Activated naive CD4-positive, alpha-beta T cell treated with anti-CD3 and anti-CD28 coated beads, Interleukin-2, amount 50 U/mL, for 24 hours (primary cell): Measurements from ENCODE around the gene CDH13.

ENCODE experiments used
- H3K27ac Mint-ChIP-seq: one replicate; pipeline ENCODE4 v1.8.0; 2021; ENCODE audit warnings: mild to moderate bottlenecking, mixed read lengths
- H3K27me3 Mint-ChIP-seq: one replicate; pipeline ENCODE4 v1.8.0; 2021; ENCODE audit warnings: mixed read lengths
- H3K36me3 Mint-ChIP-seq: one replicate; pipeline ENCODE4 v1.8.0; 2021; ENCODE audit warnings: mixed read lengths
- H3K4me1 Mint-ChIP-seq: one replicate; pipeline ENCODE4 v1.8.0; 2021; ENCODE audit warnings: mixed read lengths
- H3K4me3 Mint-ChIP-seq: one replicate; pipeline ENCODE4 v1.8.0; 2021; ENCODE audit warnings: mild to moderate bottlenecking, mixed read lengths
- H3K9me3 Mint-ChIP-seq: one replicate; pipeline ENCODE4 v1.8.0; 2021; ENCODE audit warnings: mixed read lengths

The CDH13 gene

GRCh38 chr16:82655720-82656490 lies 29.1 kb downstream of the CDH13 start:
- Mint-ChIP-seq H3K27me3 (no peaks in the 10 kb centered on the region), H3K4me1 (peaks cover 79% of the 10 kb centered on the region), H3K9me3 (no peaks in the 10 kb centered on the region), H3K27ac (peak overlapping the region; percentile 61), H3K36me3 (no peaks in the 10 kb centered on the region), H3K4me3 (peak overlapping the region; percentile 5)

- Mint-ChIP-seq H3K4me1 (peaks cover 66% of the 10 kb centered on the region), H3K27ac (no peak overlapping the region), H3K27me3 (no peaks in the 10 kb centered on the region), H3K9me3 (no peaks in the 10 kb centered on the region), H3K36me3 (no peaks in the 10 kb centered on the region), H3K4me3 (no peak overlapping the region)
Observed at GRCh38 chr16:82657239-82657638, 30.5 kb downstream of the CDH13 start.

GRCh38 chr16:82657786-82658185 lies 31.0 kb downstream of the CDH13 start:
- Mint-ChIP-seq H3K4me1 (peaks cover 61% of the 10 kb centered on the region), H3K4me3 (no peak overlapping the region), H3K36me3 (no peaks in the 10 kb centered on the region), H3K9me3 (no peaks in the 10 kb centered on the region), H3K27me3 (no peaks in the 10 kb centered on the region), H3K27ac (no peak overlapping the region)

- H3K27me3 Mint-ChIP-seq: no peaks in the 10 kb centered on the region
- no peak overlapping the region for H3K4me3 Mint-ChIP-seq
- no peaks in the 10 kb centered on the region for H3K9me3 Mint-ChIP-seq
- H3K27ac Mint-ChIP-seq: no peak overlapping the region
- H3K36me3 Mint-ChIP-seq: no peaks in the 10 kb centered on the region
- H3K4me1 Mint-ChIP-seq: peaks cover 51% of the 10 kb centered on the region
Observed at GRCh38 chr16:82658796-82659195, 32.0 kb downstream of the CDH13 start.

- Mint-ChIP-seq H3K9me3 (no peaks in the 10 kb centered on the region), H3K4me1 (peaks cover 40% of the 10 kb centered on the region), H3K36me3 (no peaks in the 10 kb centered on the region), H3K27me3 (no peaks in the 10 kb centered on the region), H3K27ac (no peak overlapping the region), H3K4me3 (no peak overlapping the region)
Observed at GRCh38 chr16:82660075-82660645, 33.4 kb downstream of the CDH13 start.

GRCh38 chr16:82660966-82661365 lies 34.2 kb downstream of the CDH13 start:
- no peak overlapping the region for H3K27ac Mint-ChIP-seq
- no peak overlapping the region for H3K4me3 Mint-ChIP-seq
- no peaks in the 10 kb centered on the region for H3K36me3 Mint-ChIP-seq
- H3K4me1 Mint-ChIP-seq: peaks cover 32% of the 10 kb centered on the region
- H3K27me3 Mint-ChIP-seq: no peaks in the 10 kb centered on the region
- H3K9me3 Mint-ChIP-seq: no peaks in the 10 kb centered on the region

GRCh38 chr16:82664181-82664580 lies 37.4 kb downstream of the CDH13 start:
- no peaks in the 10 kb centered on the region for H3K9me3 Mint-ChIP-seq
- H3K27me3 Mint-ChIP-seq: no peaks in the 10 kb centered on the region
- H3K27ac Mint-ChIP-seq: no peak overlapping the region
- H3K4me1 Mint-ChIP-seq: peaks cover 7% of the 10 kb centered on the region
- no peaks in the 10 kb centered on the region for H3K36me3 Mint-ChIP-seq
- H3K4me3 Mint-ChIP-seq: no peak overlapping the region

- no peak overlapping the region for H3K4me3 Mint-ChIP-seq
- no peaks in the 10 kb centered on the region for H3K27me3 Mint-ChIP-seq
- H3K36me3 Mint-ChIP-seq: no peaks in the 10 kb centered on the region
- H3K4me1 Mint-ChIP-seq: peaks cover 5% of the 10 kb centered on the region
- H3K9me3 Mint-ChIP-seq: no peaks in the 10 kb centered on the region
- no peak overlapping the region for H3K27ac Mint-ChIP-seq
Observed at GRCh38 chr16:82665025-82665424, 38.3 kb downstream of the CDH13 start.

GRCh38 chr16:82667437-82667836 lies 40.7 kb downstream of the CDH13 start:
- Mint-ChIP-seq H3K4me1 (no peaks in the 10 kb centered on the region), H3K27me3 (no peaks in the 10 kb centered on the region), H3K4me3 (no peak overlapping the region), H3K36me3 (no peaks in the 10 kb centered on the region), H3K27ac (no peak overlapping the region), H3K9me3 (no peaks in the 10 kb centered on the region)

- Mint-ChIP-seq H3K4me3 (no peak overlapping the region), H3K4me1 (no peaks in the 10 kb centered on the region), H3K27me3 (no peaks in the 10 kb centered on the region), H3K36me3 (no peaks in the 10 kb centered on the region), H3K27ac (no peak overlapping the region), H3K9me3 (no peaks in the 10 kb centered on the region)
Observed at GRCh38 chr16:82668094-82668493, 41.3 kb downstream of the CDH13 start.

- H3K4me1 Mint-ChIP-seq: no peaks in the 10 kb centered on the region
- no peak overlapping the region for H3K27ac Mint-ChIP-seq
- H3K9me3 Mint-ChIP-seq: no peaks in the 10 kb centered on the region
- H3K27me3 Mint-ChIP-seq: no peaks in the 10 kb centered on the region
- H3K36me3 Mint-ChIP-seq: no peaks in the 10 kb centered on the region
- no peak overlapping the region for H3K4me3 Mint-ChIP-seq
Observed at GRCh38 chr16:82671741-82672140, 45.0 kb downstream of the CDH13 start.

- Mint-ChIP-seq H3K27ac (no peak overlapping the region), H3K36me3 (no peaks in the 10 kb centered on the region), H3K9me3 (no peaks in the 10 kb centered on the region), H3K4me1 (no peaks in the 10 kb centered on the region), H3K4me3 (no peak overlapping the region), H3K27me3 (no peaks in the 10 kb centered on the region)
Observed at GRCh38 chr16:82672676-82673075, 45.9 kb downstream of the CDH13 start.

GRCh38 chr16:82675300-82675699 lies 48.5 kb downstream of the CDH13 start:
- H3K4me1 Mint-ChIP-seq: no peaks in the 10 kb centered on the region
- no peak overlapping the region for H3K4me3 Mint-ChIP-seq
- no peak overlapping the region for H3K27ac Mint-ChIP-seq
- H3K9me3 Mint-ChIP-seq: no peaks in the 10 kb centered on the region
- H3K27me3 Mint-ChIP-seq: no peaks in the 10 kb centered on the region
- H3K36me3 Mint-ChIP-seq: no peaks in the 10 kb centered on the region

GRCh38 chr16:82681592-82681991 lies 54.8 kb downstream of the CDH13 start:
- Mint-ChIP-seq H3K9me3 (no peaks in the 10 kb centered on the region), H3K4me3 (no peak overlapping the region), H3K27ac (no peak overlapping the region), H3K27me3 (no peaks in the 10 kb centered on the region), H3K4me1 (no peaks in the 10 kb centered on the region), H3K36me3 (no peaks in the 10 kb centered on the region)

- Mint-ChIP-seq H3K36me3 (no peaks in the 10 kb centered on the region), H3K27me3 (no peaks in the 10 kb centered on the region), H3K4me3 (no peak overlapping the region), H3K4me1 (no peaks in the 10 kb centered on the region), H3K27ac (no peak overlapping the region), H3K9me3 (no peaks in the 10 kb centered on the region)
Observed at GRCh38 chr16:82682767-82683166, 56.0 kb downstream of the CDH13 start.

- Mint-ChIP-seq H3K27ac (no peak overlapping the region), H3K9me3 (no peaks in the 10 kb centered on the region), H3K27me3 (no peaks in the 10 kb centered on the region), H3K4me3 (no peak overlapping the region), H3K4me1 (no peaks in the 10 kb centered on the region), H3K36me3 (no peaks in the 10 kb centered on the region)
Observed at GRCh38 chr16:82684256-82684655, 57.5 kb downstream of the CDH13 start.

GRCh38 chr16:82685526-82685925 lies 58.8 kb downstream of the CDH13 start:
- Mint-ChIP-seq H3K9me3 (no peaks in the 10 kb centered on the region), H3K27me3 (no peaks in the 10 kb centered on the region), H3K27ac (no peak overlapping the region), H3K36me3 (no peaks in the 10 kb centered on the region), H3K4me1 (no peaks in the 10 kb centered on the region), H3K4me3 (no peak overlapping the region)
